Mesenchymal stem cell (in vitro differentiated cells and primary cell): ENCODE results near the gene TPPP.
A peak's percentile ranks its signal among the peaks of the same experiment; 100 is the strongest.

Source experiments
- DNase-seq: peaks from one replicate; pipeline ENCODE4 v3.0.0-alpha.2; 2013
- H2AFZ ChIP-seq: one replicate; pipeline ENCODE4 v1.6.1; 2013; ENCODE audit warnings: low read depth, mild to moderate bottlenecking, control low read depth, inconsistent platforms, low read length, moderate library complexity
- H2AK5ac ChIP-seq: 2 replicates; pipeline ENCODE4 v1.6.1; 2013; ENCODE audit warnings: low read length, moderate library complexity, mild to moderate bottlenecking, inconsistent platforms; ENCODE audit not compliant: severe bottlenecking
- H2BK120ac ChIP-seq: one replicate; pipeline ENCODE4 v1.6.1; 2013; ENCODE audit warnings: low read depth, mild to moderate bottlenecking, inconsistent platforms, low read length, moderate library complexity
- H2BK12ac ChIP-seq, 2 experiments: one replicate each; pipeline ENCODE4 v1.6.1; 2013; ENCODE audit warnings: inconsistent platforms in 2 of 2, low read length in 2 of 2, mild to moderate bottlenecking in 2 of 2, moderate library complexity in 2 of 2, control low read depth in 1 of 2
- H2BK15ac ChIP-seq: one replicate; pipeline ENCODE4 v1.6.1; 2013; ENCODE audit warnings: mild to moderate bottlenecking, low read depth, inconsistent platforms; ENCODE audit not compliant: poor library complexity, severe bottlenecking
- H2BK5ac ChIP-seq: 2 replicates; pipeline ENCODE4 v1.6.1; 2013; ENCODE audit warnings: low read depth, mild to moderate bottlenecking, low read length, control low read depth, inconsistent platforms; ENCODE audit not compliant: poor library complexity, severe bottlenecking
- H3K14ac ChIP-seq, 2 experiments: one replicate each; pipeline ENCODE4 v1.6.1; 2013; ENCODE audit warnings: inconsistent platforms in 2 of 2, low read length in 2 of 2, control low read depth in 1 of 2, mild to moderate bottlenecking in 1 of 2, moderate library complexity in 1 of 2
- H3K18ac ChIP-seq, 2 experiments: one replicate each; pipeline ENCODE4 v1.6.1; 2013; ENCODE audit warnings: inconsistent platforms in 2 of 2, low read length in 2 of 2, control low read depth in 1 of 2, low read depth in 1 of 2, mild to moderate bottlenecking in 1 of 2
- H3K23ac ChIP-seq, 2 experiments: one replicate each; pipeline ENCODE4 v1.6.1; 2013; ENCODE audit warnings: inconsistent platforms in 2 of 2, low read length in 2 of 2, mild to moderate bottlenecking in 2 of 2, moderate library complexity in 2 of 2, control low read depth in 1 of 2
- H3K27ac ChIP-seq: 2 replicates; pipeline ENCODE4 v1.5.1; 2013; ENCODE audit warnings: mild to moderate bottlenecking, moderate library complexity, low read length, control low read depth, inconsistent platforms; ENCODE audit not compliant: poor library complexity, severe bottlenecking
- H3K27me3 ChIP-seq, 2 experiments: 2 replicates each; pipeline versions ENCODE4 v1.6.1 to v1.7.0; 2013; ENCODE audit warnings: low read length in 2 of 2, mild to moderate bottlenecking in 2 of 2, moderate library complexity in 2 of 2, control low read depth in 1 of 2, inconsistent platforms in 1 of 2; ENCODE audit not compliant: control insufficient read depth in 1 of 2, insufficient read depth in 1 of 2
- H3K36me3 ChIP-seq, 2 experiments: 2 replicates each; pipeline versions ENCODE4 v1.6.1 to v1.7.0; 2013; ENCODE audit warnings: low read length in 2 of 2, control low read depth in 1 of 2, inconsistent platforms in 1 of 2, low read depth in 1 of 2, mild to moderate bottlenecking in 1 of 2; ENCODE audit not compliant: insufficient read depth in 2 of 2, control insufficient read depth in 1 of 2
- H3K4ac ChIP-seq, 2 experiments: one replicate each; pipeline ENCODE4 v1.6.1; 2013; ENCODE audit warnings: inconsistent platforms in 2 of 2, low read length in 2 of 2, mild to moderate bottlenecking in 2 of 2, moderate library complexity in 2 of 2, control low read depth in 1 of 2, low read depth in 1 of 2
- H3K4me1 ChIP-seq: 2 replicates; pipeline ENCODE4 v1.6.1; 2013; ENCODE audit warnings: low read depth, low read length, control low read depth; ENCODE audit not compliant: control insufficient read depth, insufficient read depth
- H3K4me2 ChIP-seq: 2 replicates; pipeline ENCODE4 v1.6.1; 2013; ENCODE audit warnings: low read length, mild to moderate bottlenecking, inconsistent platforms; ENCODE audit not compliant: poor library complexity, severe bottlenecking
- H3K4me3 ChIP-seq, 2 experiments: 2 replicates each; pipeline versions ENCODE4 v1.5.1 to v1.7.0; 2013; ENCODE audit warnings: low read length in 2 of 2, mild to moderate bottlenecking in 2 of 2, control low read depth in 1 of 2, low read depth in 1 of 2; ENCODE audit not compliant: insufficient read depth in 1 of 2
- H3K79me1 ChIP-seq: replicated peaks from 2 replicates; pipeline ENCODE4 v1.6.1; 2013; ENCODE audit warnings: mild to moderate bottlenecking, control low read depth, low read length, inconsistent platforms; ENCODE audit not compliant: poor library complexity, severe bottlenecking
- H3K9ac ChIP-seq: 2 replicates; pipeline ENCODE4 v1.7.0; 2013; ENCODE audit warnings: mild to moderate bottlenecking, low read length, moderate library complexity
- H3K9me3 ChIP-seq: 2 replicates; pipeline ENCODE4 v1.7.0; 2013; ENCODE audit warnings: mild to moderate bottlenecking, low read length; ENCODE audit not compliant: control insufficient read depth
- H4K8ac ChIP-seq: one replicate; pipeline ENCODE4 v1.6.1; 2013; ENCODE audit warnings: inconsistent platforms, mild to moderate bottlenecking, low read length, moderate library complexity
- H4K91ac ChIP-seq: one replicate; pipeline ENCODE4 v1.6.1; 2013; ENCODE audit warnings: mild to moderate bottlenecking, low read length, inconsistent platforms
- WGBS: methylation state at CpG from one replicate; pipeline ENCODE4 v1.1.7; 2013; ENCODE audit warnings: mixed read lengths; 5-methylcytosine and 5-hydroxymethylcytosine counted together

Gene TPPP

GRCh38 chr5:620152-620551, 73.0 kb downstream of the TPPP start:
- Histone ChIP-seq H2AFZ (no peak overlapping the region), H3K14ac (no peak overlapping the region), H2AK5ac (no peak overlapping the region), H3K4me1 (peaks cover 4% of the 10 kb centered on the region), H3K9ac (no peak overlapping the region), H3K18ac (no peak overlapping the region), H4K91ac (no peak overlapping the region), H3K27me3 (no peaks in the 10 kb centered on the region), H2BK12ac (no peak overlapping the region), H3K4ac (no peak overlapping the region), H2BK5ac (no peak overlapping the region), H4K8ac (no peak overlapping the region), H3K79me1 (peaks cover 40% of the 10 kb centered on the region), H3K27ac (no peak overlapping the region), H3K4me3 (peak overlapping the region in 1 of 2 experiments; percentile 8), H3K36me3 (peaks cover 27 to 58% of the 10 kb centered on the region in 2 experiments), H2BK15ac (no peak overlapping the region), H3K9me3 (no peaks in the 10 kb centered on the region), H3K23ac (no peak overlapping the region), H2BK120ac (no peak overlapping the region), H3K4me2 (no peak overlapping the region)
- no peak for DNase-seq
- 97% methylated on average over 20 of the region's 20 CpGs for WGBS

- Histone ChIP-seq H2BK120ac (no peak overlapping the region), H3K79me1 (peaks cover 39% of the 10 kb centered on the region), H3K4ac (no peak overlapping the region), H3K4me2 (no peak overlapping the region), H2BK15ac (no peak overlapping the region), H4K8ac (no peak overlapping the region), H2AFZ (no peak overlapping the region), H3K4me1 (peaks cover 4% of the 10 kb centered on the region), H3K18ac (no peak overlapping the region), H3K4me3 (no peak overlapping the region), H3K23ac (no peak overlapping the region), H4K91ac (peak overlapping the region; percentile 44), H3K36me3 (peaks cover 27 to 51% of the 10 kb centered on the region in 2 experiments), H3K9ac (no peak overlapping the region), H3K27ac (no peak overlapping the region), H3K27me3 (no peaks in the 10 kb centered on the region), H2BK12ac (no peak overlapping the region), H3K14ac (no peak overlapping the region), H3K9me3 (no peaks in the 10 kb centered on the region), H2AK5ac (no peak overlapping the region), H2BK5ac (no peak overlapping the region)
- DNase-seq: no peak
- WGBS: 97% methylated on average over 16 of the region's 16 CpGs
Observed at GRCh38 chr5:619444-619843, 73.7 kb downstream of the TPPP start.

- no peak for DNase-seq
- Histone ChIP-seq H3K4me3 (no peak overlapping the region), H2BK12ac (no peak overlapping the region), H3K23ac (no peak overlapping the region), H3K4me1 (peaks cover 7% of the 10 kb centered on the region), H3K79me1 (peaks cover 39% of the 10 kb centered on the region), H3K14ac (no peak overlapping the region), H3K18ac (no peak overlapping the region), H4K91ac (no peak overlapping the region), H2BK120ac (no peak overlapping the region), H3K9me3 (no peaks in the 10 kb centered on the region), H2AK5ac (no peak overlapping the region), H3K27me3 (no peaks in the 10 kb centered on the region), H2AFZ (no peak overlapping the region), H2BK5ac (no peak overlapping the region), H3K4me2 (no peak overlapping the region), H3K27ac (no peak overlapping the region), H3K9ac (no peak overlapping the region), H3K36me3 (peaks cover 27 to 43% of the 10 kb centered on the region in 2 experiments), H2BK15ac (no peak overlapping the region), H3K4ac (no peak overlapping the region), H4K8ac (no peak overlapping the region)
- 100% methylated on average over 3 of the region's 5 CpGs for WGBS
Observed at GRCh38 chr5:618450-618849, 74.7 kb downstream of the TPPP start.

DNA sequence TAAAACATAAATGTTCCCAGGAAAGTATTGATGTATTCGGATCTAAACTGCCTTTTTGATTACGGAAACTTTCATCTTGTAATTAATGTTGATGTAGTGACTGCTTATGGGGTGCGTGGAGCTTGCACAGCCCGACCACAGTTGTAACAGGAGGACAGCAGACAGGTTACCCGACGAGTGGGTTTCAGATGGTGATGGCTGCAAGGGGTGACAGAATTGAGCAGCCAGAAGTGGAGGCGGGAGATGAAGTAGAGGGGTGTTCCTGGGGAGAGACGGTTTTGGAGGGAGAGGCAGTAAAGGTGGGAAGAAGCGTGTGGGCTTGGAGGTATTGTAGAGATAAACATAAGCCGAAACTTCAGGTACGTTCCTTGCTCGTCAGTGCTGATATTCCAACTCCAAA, 75.3 kb downstream of the TPPP start:
- Histone ChIP-seq H4K8ac (no peak overlapping the region), H3K4ac (no peak overlapping the region), H2BK15ac (no peak overlapping the region), H3K4me3 (no peak overlapping the region), H3K9me3 (no peaks in the 10 kb centered on the region), H3K79me1 (peaks cover 40% of the 10 kb centered on the region), H2BK120ac (no peak overlapping the region), H3K23ac (no peak overlapping the region), H3K14ac (no peak overlapping the region), H3K4me1 (peaks cover 10% of the 10 kb centered on the region), H3K4me2 (no peak overlapping the region), H3K36me3 (peaks cover 27 to 37% of the 10 kb centered on the region in 2 experiments), H3K27me3 (no peaks in the 10 kb centered on the region), H3K18ac (no peak overlapping the region), H2BK5ac (no peak overlapping the region), H4K91ac (no peak overlapping the region), H2AFZ (no peak overlapping the region), H2AK5ac (no peak overlapping the region), H3K9ac (no peak overlapping the region), H3K27ac (no peak overlapping the region), H2BK12ac (no peak overlapping the region)
- no peak for DNase-seq
- WGBS: 99% methylated on average over 12 of the region's 12 CpGs
